ENCODE measurements around the gene ATF7IP.
"Not testable (repeated sequence)": the region's sequence is repeated elsewhere in the genome, so short reads cannot be mapped to it uniquely, and the experiment has no call there.

ATF7IP gene

DNA sequence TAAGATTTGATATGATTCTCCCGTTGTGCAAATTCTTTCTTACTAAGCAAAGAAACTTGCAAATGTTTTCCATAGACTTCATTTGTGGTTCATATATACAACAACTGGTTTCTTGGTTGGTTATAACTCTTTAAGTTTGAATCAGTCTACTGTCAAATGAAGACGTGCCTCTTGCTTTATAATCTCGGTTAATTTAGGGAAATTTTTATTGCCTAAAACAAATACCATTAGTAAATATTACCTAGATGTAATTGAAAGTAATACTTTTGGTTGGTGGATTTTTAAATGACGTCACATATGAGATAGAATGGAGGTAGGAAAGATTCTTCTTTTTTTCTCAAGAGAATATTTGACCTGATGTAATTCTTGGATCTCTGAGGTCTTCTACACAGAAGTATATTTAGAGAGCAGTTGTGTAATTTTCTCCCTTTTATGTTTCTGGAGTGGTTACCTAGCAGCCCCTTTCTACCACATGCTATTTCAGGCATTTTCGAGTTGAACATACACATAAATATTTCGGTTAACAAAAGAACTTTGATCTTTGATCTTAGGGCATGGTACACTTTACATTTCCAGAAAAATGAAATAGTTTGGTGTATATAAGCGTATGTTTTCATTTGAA is 1.7 kb downstream of the ATF7IP start:
- DNase-seq (ENCODE audit: low read depth), result peak; percentile 13

DNA sequence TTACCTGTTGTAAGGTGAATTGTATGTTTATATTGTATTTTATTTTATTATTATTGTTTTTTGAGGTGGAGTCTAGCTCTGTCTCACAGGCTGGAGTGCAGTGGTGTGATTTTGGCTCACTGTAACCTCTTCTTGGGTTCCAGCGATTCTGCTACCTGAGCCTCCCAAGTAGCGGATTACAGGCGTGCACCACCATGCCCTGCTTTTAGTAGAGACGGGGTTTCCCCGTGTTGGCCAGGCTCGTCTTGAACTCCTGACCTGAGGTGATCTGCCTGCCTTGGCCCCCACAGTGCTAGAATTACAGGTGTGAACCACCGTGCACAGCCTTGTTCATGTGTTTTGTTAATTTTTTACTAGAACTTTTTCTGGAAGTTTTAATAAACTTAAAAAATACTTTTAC is 3.8 kb downstream of the ATF7IP start:
- DNase-seq (ENCODE audit: low read depth), result no peak

DNA sequence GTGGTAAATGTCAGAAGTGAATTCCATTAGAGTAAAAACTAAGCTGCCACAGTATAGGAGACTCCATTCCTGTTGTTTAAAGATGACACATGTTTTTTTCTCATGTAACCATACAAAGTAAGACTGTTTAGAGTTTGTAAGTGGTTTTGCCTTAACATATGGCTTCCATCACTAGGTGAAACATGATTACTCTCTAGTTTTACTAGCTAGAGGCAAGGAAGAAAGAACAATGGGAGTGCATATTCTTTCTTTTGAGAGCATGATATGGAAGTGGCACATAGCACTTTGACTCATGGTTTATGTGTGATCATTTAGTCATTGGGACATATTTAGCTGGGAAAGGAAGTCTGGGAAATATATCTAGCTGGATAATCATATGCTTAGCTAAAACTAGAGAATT is 7.7 kb downstream of the ATF7IP start:
- DNase-seq (ENCODE audit: low read depth), result no peak

DNA sequence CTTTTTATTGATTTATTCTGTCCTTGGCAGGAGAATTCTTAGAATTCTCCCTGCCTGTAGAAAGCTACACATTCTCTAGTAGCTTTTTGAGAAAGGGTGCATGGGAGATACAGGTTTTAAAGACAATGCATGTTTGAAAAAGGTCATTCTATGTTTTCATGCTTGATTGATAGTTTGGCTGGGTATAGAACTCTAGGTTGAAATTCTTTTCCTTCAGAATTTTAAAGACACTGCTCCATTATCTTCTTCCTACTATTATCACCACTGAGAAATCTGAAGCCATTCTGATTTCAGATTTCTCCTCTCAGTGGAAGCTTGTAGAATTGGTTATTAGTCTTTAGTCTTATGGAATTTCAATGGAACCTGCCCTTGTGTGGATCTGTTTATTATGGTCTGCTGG is 14.0 kb downstream of the ATF7IP start:
- DNase-seq (ENCODE audit: low read depth), result no peak

DNA sequence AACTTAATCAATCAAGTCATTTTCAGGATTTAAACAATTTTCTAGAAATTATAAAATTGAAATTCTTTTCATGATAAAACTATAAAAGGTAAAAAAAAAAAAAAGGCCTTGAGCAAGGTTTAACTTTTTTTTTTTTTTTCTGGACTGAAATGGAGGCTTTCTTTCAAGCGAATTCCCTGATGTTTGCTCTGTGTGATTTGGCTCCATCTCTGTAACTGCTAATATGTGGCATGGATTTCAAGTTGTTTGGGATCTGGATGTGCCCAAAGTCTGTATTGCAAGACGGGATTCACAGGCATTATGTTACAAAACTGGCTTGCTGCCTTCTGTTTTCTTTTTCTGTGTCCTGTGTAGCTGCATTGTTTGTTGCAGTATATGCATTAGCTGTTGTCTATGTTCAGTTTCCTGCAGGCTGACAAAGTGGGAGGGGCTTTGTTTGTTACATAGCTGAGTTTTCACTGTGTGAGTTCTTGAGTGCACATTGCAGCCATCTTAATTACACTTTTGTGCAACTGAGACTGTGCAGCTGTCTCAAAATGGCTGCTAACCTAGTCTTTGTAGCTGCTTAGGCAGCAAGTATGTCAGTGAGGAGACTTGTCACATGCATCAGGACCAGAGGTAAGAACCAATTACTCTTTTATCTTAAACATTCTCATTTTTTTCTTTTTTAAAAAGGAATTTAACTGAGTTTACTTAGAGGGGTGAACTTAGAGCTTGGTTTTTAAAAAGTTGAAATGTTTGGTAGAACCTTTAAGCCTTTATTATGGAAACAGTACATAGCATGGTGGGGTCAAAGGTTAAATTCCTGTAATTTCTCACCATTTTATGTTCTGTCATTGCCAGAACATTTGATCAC is 19.5 kb downstream of the ATF7IP start:
- peak; percentile 53 for DNase-seq (ENCODE audit: low read depth)

DNA sequence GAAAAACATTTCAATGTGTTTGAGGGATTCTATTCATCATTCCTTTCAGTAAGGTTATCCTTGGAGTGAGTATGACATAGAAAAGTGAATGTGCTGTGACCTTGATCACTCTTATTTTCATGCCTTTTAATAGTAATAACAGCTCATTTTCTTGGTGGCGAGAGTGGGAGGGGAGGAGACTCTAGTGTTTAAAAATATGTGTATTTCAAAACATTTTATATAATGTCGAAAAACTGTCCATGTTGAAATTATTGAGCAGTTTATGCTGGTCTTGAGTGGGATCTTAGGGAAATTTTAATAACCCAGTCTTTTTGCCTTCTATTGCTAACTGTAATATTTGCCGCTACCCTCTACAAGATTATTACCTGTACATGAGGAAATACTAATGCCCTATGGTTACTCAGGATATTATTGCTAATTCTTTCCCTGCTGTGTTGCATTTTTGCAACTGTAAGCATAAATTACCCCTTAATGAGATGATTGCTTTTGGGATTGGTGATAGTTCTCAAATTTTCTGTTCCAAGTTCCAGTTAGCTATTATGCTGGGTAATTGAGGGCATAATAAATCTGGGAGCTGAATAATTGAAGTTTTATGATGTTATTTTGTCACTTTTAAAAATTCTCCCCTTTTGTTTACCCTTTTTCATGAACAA is 21.9 kb downstream of the ATF7IP start:
- DNase-seq (ENCODE audit: low read depth), result no peak

DNA sequence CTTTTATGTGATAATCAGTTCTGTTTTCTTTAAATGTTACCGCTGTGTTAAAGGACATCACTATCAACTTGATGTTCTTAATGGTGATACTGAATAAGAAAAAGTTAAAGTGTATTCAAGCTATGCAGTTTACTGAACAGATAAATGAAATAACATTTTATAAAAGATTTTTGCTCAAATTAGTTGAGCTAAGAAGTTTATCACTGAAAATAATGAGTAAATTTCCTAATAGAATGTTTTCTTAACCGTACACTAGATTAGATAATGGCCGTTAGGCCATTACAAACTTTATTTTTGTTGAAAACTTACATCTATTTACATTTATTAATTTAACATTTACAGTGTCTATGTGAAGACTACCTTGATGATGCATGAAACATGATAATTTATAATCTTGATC is 25.0 kb downstream of the ATF7IP start:
- DNase-seq (ENCODE audit: low read depth), result no peak

DNA sequence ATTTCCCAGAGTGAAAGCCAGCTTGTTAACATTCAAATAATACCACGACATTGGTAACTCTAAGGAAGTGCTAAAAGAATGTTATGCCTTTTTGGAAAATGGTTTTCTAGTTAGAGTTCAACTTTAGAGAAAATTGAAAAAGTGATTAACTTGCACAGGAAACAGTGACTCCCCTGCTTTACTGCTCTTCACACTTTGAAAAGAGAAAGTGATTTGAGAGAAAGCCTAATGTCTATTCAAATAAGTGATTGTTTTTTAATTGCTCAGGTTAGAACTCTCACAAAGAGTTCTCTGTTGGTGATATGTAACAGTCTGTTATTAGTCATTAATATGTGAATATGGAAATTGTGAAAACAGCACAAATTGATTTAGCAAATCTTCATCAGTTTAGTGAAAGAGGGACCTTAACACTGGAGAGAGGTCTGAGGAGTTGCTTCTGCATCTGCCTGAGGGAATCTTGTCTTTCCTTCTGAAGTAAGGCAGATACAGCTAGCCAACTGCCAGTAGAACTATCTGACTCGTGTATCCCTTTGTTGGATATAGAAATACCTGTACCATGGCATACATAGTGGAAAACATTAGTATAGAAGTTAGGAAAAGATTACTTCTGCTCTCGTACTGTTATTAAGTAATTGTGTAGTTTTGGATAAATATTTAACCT is 25.5 kb downstream of the ATF7IP start:
- DNase-seq (ENCODE audit: low read depth), result no peak

DNA sequence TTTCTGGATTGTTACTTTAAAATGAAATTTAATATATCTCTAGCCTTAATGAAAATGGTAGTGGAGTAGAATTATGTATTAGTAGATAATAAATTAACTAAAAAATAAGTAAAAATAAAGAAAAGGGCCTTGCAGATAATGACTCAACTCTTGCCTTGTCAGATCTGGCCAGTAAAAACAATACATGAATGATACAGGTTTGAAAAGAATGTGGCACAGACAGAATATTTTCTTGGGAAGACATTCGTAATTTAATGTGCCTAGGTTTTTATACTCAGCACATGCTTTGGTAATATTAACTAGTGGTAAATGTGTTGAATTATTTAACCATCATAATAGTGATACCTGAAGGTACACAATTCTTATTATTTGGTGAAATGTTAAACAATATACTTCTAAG is 28.3 kb downstream of the ATF7IP start:
- no peak for DNase-seq (ENCODE audit: low read depth)

DNA sequence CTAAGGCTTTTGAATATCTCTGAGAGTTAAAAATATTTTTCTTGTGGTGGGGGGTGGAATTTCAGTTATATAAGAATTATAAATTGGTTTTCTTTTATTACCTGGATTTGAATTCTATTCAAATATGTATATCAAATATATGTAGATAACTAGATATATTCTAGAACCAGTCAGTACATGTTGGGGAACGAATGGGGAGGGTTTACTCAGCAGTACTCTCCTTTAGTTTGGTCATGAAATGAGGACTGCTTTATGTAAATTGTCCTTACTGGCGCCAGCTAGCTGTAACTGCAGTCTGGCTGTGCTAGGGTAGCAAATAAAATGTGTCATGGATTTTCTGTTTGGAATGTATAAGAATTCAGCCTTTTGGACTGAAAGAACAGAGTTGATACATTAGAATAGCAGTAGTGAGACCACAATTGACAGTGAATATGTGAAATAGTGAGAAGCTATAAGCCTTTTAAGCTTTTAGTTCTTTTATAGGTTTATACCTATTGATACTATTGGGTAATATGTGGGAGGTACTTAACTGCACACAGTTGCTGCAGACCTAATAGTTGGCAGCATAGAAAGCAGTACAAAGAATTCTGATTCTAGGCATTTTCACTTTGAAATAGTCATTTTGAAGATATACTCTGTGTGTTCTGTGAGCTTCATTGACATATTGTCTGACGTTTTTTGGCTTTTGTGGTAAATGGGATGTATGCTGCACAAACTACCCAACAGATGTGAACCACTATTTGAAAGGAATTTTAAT is 29.0 kb downstream of the ATF7IP start:
- peak; percentile 34 for DNase-seq (ENCODE audit: low read depth)

DNA sequence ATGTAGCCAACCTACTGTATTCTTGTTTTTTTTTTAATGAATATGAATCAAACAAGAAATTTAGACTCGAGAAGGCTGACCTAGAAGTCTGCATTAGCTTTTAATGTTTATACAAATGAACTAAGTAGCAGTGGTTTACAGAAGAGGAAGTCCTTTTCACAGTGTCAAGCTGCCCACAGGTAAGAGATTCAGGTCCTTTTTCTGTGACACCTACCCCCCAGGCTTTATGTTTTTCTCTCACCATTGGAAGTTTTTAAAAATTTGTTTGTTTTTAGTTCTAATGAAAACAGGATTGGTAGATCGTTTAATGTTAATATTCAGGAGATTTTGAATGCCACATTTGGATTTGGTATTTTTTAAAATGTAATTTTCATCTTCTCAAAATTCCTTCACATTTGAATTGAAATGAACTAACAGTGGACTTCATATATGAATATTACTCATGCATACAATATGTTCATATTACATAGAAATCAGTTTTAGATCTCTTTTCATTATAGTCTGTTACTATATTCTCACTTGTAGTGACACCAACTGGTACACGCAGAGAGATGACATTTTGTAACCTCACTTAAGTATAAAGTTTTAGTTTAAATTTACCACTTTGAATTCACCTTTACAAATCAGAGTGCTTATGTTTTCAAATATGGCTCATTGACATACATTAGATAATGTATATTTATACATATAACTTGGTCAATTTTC is 29.7 kb downstream of the ATF7IP start:
- no peak for DNase-seq (ENCODE audit: low read depth)

DNA sequence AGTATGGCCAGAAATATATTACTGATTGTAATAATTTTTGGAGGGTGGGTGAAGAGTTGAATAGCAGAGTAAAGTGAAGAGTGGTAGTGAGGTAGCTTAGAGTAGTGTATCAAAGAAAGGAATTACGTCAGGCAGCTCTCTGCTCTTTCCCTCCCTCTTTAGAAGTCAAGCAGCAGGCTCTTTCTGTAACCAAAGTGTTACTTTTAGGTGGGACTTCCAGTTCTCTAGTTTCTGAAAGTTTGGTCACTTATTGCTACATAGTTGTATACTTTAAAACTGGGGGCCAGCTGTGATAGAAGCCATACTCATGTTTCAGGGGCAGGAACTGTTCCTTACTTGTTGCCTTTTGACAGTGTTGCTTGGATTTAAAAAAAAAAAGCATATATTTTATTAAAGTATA is 30.6 kb downstream of the ATF7IP start:
- no peak for DNase-seq (ENCODE audit: low read depth)

DNA sequence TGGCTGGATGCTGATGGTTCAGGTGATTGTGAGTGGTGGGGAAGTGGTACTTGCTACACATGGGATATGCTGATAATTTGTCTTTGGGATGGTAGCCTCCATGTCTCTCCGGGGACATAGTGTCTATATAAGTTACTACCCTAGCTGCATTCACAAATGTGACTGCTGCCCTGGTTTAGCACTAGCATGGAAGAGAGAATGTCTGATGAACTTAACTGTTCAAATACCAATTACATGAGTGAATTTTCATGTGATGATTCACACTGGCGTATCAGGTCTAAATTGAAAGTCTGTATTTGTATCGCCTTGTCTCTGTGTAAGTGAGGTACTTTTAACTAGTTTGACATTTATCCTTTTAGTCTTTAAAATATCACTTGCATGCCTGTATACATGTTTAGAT is 34.4 kb downstream of the ATF7IP start:
- DNase-seq (ENCODE audit: low read depth), result no peak

DNA sequence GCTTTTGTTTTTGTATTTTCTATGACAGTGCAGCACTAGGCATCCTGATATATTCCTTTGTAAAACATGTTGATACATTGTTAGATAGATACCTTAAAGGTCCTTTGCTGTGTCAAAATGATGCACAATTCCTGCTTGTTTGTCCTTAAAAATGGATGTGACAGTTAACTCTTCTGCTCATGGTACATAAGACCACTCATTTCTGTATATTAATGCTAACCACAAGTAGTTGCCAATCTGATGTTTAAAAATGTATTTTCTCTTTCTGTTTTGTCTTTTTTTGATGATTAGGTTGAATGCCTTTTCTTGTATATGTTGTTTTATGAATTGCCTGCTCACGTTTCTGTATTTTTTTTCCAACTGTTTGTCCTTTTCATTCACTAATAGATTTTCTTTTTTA is 35.1 kb downstream of the ATF7IP start:
- DNase-seq (ENCODE audit: low read depth), result no peak

DNA sequence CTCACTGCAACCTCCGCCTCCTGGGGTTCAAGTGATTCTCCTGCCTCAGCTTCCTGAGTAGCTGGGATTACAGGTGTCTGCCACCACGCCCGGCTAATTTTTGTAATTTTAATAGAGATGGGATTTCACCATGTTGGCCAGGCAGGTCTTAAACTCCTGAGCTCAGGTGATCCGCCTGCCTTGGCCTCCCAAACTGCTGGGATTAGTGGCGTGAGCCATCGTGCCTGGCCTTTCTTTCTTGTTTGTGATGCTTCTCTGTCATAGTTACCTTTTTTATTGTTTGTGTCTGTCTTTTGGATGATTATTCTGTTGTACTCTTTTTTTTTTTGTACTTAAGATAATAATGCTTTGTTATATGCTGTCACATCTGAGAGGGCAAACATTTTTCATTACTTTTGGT is 35.8 kb downstream of the ATF7IP start:
- DNase-seq (ENCODE audit: low read depth), result not testable (repeated sequence)

DNA sequence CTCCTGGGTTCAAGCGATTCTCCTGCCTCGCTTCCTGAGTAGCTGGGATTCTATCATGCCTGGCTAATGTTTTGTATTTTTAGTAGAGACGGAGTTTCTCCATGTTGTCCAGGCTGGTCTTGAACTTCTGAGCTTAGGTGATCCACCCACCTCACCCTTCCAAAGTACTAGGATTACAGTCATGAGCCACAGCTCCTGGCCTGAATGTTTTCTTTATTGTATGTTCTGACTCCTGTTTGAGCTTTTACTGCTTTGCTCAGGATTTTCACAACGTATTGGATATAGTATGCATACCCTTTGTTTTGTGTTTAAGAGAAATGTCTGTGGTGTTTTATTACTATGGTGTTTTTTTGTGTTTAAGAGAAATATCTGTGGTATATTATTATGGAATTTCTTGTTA is 37.2 kb downstream of the ATF7IP start:
- no peak for DNase-seq (ENCODE audit: low read depth)

DNA sequence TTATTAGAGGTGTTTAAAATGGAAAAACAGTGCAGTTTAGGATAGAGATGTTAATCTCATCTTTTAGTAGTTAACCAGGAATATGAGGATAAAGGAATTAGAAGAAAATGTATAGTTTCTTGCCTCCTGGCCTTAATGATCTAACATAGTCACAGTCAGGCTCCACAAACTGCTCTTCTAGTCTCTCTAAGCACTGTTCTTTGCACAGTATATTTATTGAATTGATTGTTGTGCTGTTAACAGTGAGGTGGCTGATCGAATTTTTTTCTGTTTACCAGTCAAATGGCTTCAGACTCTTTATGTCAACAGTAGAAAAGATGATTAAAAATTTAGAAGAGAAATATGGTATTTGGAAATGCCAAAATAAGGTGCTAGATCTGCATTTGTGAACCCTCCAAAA is 37.8 kb downstream of the ATF7IP start:
- DNase-seq (ENCODE audit: low read depth), result no peak

DNA sequence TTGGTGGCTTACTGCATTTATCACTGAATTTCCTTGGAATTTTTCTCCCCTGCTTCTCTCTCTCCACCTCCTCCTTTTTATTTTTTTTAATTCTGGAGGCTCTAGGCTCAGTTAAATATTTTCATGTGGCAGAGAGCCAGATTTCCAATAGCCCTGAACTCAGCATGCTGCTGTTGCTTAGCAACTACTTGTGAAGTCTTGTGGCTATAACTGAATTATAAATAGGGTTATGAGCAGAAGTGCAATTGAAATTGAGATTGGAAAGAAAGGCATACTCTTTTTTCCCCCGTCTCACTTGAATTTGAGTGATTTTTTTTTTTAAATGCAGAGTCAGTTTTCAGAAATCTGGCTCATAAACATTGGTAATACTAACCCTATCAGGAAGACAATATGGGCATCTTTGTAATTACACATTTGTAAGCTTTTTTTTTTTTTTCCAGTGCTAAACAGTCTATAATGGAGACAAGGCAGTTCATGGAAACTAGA is 38.3 kb downstream of the ATF7IP start:
- DNase-seq (ENCODE audit: low read depth), result peak; percentile 25

DNA sequence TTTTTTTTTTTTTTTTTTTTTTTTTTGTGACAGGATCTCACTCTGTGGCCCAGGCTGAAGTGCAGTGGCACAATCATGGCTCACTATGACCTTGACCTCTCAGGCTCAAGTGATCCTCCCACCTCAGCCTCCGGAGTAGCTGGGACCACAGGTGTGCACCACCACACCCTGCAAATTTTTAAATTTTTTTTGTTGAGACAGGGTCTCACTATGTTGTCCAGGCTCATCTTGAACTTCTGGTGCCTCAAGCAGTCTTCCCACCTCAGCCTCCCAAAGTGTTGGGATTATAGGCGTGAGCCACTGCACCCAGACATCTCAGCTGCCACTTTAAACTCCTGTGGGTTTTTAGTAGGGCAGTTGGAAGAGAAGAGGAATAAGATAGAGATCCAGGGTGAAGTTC is 39.9 kb downstream of the ATF7IP start:
- not testable (repeated sequence) for DNase-seq (ENCODE audit: low read depth)

DNA sequence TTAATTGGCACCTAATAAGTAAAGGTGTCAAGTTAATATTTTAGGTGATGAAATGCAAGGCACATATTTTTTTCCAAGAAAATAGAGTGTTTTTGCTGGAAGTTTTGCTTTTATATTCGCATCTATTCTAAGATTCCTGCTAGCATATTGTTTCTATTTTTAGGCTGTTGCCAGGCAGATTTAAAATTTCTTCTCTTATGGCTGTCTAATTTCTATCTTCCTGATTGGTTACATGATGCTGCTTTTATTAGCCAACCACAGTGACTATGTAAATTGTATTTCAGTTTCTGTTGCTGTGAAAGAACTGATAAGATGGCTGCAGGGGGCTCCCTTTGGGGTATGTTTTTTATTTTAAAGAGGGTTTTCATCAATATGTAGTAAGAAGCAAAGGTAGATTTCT is 42.7 kb downstream of the ATF7IP start:
- no peak for DNase-seq (ENCODE audit: low read depth)

DNA sequence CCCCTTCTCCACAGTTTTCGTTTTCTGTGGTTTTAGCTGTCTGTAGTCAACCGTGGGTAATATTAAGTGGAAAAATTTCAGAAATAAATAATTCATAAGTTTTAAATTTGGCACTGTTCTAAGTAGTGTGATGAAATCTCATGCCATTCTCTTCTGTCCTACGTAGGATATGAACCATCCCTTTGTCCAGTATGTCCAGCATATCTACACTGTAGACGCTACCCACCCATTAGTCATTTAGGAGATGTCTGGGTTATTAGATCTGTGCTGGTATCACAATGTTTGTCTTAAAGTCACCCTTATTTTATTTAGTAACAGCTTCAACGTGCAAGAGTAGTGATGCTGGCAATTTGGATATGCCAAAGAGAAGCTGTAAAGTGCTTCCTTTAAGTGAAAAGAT is 44.7 kb downstream of the ATF7IP start:
- no peak for DNase-seq (ENCODE audit: low read depth)

Data from T follicular helper cell (primary cell).